ENCODE results near the gene RBP2. TPM values are rescaled to one million over a fixed set of nuclear protein-coding genes. Genes with fewer than 3 reads are reported as not detected.

The RBP2 gene
- total RNA-seq, 1 donor from 2014 or later = not detected

- H3K4me3 Mint-ChIP-seq (ENCODE audit: low read depth) = no peak overlapping the region
- no peaks in the 10 kb centered on the region for H3K27me3 Mint-ChIP-seq
- H3K9me3 Mint-ChIP-seq (ENCODE audit: low read depth) = no peaks in the 10 kb centered on the region
- peaks cover 15% of the 10 kb centered on the region for H3K4me1 Mint-ChIP-seq (ENCODE audit: low read depth)
- TF ChIP-seq CTCF (IDR thresholded peaks at IDR 0.05; ENCODE audit: unreplicated experiment) = no peak
- peaks cover 2% of the 10 kb centered on the region for H3K36me3 Mint-ChIP-seq (ENCODE audit: insufficient read depth)
- no peak overlapping the region for H3K27ac Mint-ChIP-seq
- no peak for DNase-seq (ENCODE audit: low spot score, unreplicated experiment)
Observed at GRCh38 chr3:139440639-139441556, 35.4 kb downstream of the RBP2 start.

DNA sequence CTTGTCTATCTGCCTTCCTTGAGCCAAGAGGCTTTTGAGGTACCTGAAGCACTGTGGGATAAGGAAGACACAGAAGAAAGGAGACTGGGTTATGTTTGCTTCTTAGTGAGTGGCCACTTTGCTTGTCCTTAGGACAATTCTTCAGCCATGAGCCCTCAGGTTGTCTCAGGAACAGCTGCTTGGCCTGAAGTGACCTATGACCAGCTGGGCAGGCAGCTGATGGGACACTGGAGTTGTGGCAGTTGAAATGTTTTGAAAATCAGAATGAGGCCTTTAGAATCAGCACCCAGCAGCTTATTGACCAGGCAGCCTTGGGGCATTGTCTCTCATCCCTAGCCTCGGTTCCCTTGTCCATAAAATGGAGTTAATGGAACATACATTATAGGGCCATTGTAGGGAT, 37.0 kb downstream of the RBP2 start:
- no peaks in the 10 kb centered on the region for H3K9me3 Mint-ChIP-seq (ENCODE audit: low read depth)
- no peak for TF ChIP-seq CTCF (IDR thresholded peaks at IDR 0.05; ENCODE audit: unreplicated experiment)
- no peak for DNase-seq (ENCODE audit: low spot score, unreplicated experiment)
- H3K36me3 Mint-ChIP-seq (ENCODE audit: insufficient read depth) = peaks cover 2% of the 10 kb centered on the region
- H3K27me3 Mint-ChIP-seq = no peaks in the 10 kb centered on the region
- peak overlapping the region; percentile 20 for H3K27ac Mint-ChIP-seq
- H3K4me1 Mint-ChIP-seq (ENCODE audit: low read depth) = peaks cover 12% of the 10 kb centered on the region
- no peak overlapping the region for H3K4me3 Mint-ChIP-seq (ENCODE audit: low read depth)

DNA sequence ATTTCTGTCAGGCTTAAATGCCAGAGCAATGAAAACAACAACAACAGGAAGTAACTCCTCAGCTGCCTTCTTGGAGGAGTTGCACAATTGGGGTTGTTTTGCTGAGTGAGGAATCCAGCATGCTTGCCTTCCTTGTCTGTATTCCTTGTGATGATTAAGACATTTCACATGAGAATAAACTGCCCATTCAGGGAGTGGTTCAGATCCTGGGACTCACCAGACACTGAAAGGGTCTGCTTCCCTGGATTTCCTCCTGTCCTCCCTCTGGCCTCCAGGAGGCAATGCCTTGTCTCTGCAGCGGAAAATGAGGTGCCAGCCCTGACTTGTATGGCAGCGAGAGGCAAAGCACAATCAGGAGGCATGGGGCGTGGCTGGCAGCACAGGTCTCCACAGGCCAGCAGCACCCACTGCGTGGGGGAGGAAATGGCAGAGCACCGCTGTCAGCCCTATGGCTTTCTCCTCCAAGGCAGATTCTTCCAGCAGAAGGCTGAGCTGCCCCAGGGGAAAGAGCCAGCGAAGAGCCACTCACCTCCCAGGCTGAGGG, 41.5 kb downstream of the RBP2 start:
- Mint-ChIP-seq H3K4me3 (ENCODE audit: low read depth) (no peak overlapping the region), H3K27me3 (no peaks in the 10 kb centered on the region), H3K9me3 (ENCODE audit: low read depth) (no peaks in the 10 kb centered on the region), H3K4me1 (ENCODE audit: low read depth) (no peaks in the 10 kb centered on the region), H3K36me3 (ENCODE audit: insufficient read depth) (peaks cover 5% of the 10 kb centered on the region), H3K27ac (no peak overlapping the region)
- no peak for DNase-seq (ENCODE audit: low spot score, unreplicated experiment)
- no peak for TF ChIP-seq CTCF (IDR thresholded peaks at IDR 0.05; ENCODE audit: unreplicated experiment)

DNA sequence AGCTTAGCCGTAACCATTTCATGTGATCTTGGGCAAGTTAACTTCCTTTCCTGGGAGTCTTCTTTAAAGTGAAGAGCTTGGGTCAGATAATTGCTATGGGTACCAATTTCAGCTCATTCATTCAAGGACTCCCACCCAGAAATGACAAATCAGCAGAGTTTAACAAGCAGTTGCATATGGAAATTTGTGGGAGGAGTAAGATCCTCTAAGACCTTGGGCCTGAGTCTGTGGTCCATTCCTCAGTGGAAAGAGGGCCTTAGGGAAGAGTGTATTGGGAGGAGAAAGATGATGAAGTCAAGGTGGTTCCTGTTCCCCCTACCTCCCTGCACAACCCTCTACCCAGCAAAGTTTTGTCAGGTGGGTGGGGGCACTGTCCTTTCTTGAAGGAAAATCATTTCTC, 42.1 kb downstream of the RBP2 start:
- no peak for DNase-seq (ENCODE audit: low spot score, unreplicated experiment)
- Mint-ChIP-seq H3K27me3 (no peaks in the 10 kb centered on the region), H3K27ac (no peak overlapping the region), H3K4me1 (ENCODE audit: low read depth) (no peaks in the 10 kb centered on the region), H3K36me3 (ENCODE audit: insufficient read depth) (peaks cover 5% of the 10 kb centered on the region), H3K4me3 (ENCODE audit: low read depth) (no peak overlapping the region), H3K9me3 (ENCODE audit: low read depth) (no peaks in the 10 kb centered on the region)
- TF ChIP-seq CTCF (IDR thresholded peaks at IDR 0.05; ENCODE audit: unreplicated experiment) = no peak

GRCh38 chr3:139433089-139433488, 43.2 kb downstream of the RBP2 start:
- H3K4me3 Mint-ChIP-seq (ENCODE audit: low read depth) = no peak overlapping the region
- no peaks in the 10 kb centered on the region for H3K4me1 Mint-ChIP-seq (ENCODE audit: low read depth)
- TF ChIP-seq CTCF (IDR thresholded peaks at IDR 0.05; ENCODE audit: unreplicated experiment) = no peak
- DNase-seq (ENCODE audit: low spot score, unreplicated experiment) = no peak
- H3K27me3 Mint-ChIP-seq = no peaks in the 10 kb centered on the region
- peaks cover 5% of the 10 kb centered on the region for H3K36me3 Mint-ChIP-seq (ENCODE audit: insufficient read depth)
- no peak overlapping the region for H3K27ac Mint-ChIP-seq
- H3K9me3 Mint-ChIP-seq (ENCODE audit: low read depth) = no peaks in the 10 kb centered on the region

Data from progenitor cell of endocrine pancreas (in vitro differentiated cells).